SJSA1 (cell line): Measurements from ENCODE around the gene APBB2. TPM values are rescaled to one million over a fixed set of nuclear protein-coding genes. Genes with fewer than 3 reads are reported as not detected.

ENCODE experiments used
- DNase-seq, 2 experiments: peaks; one replicate each; pipeline ENCODE4 v3.0.0-alpha.2; 2015 to 2020; ENCODE audit warnings: low spot score in 2 of 2, low read depth in 1 of 2
- H3K27ac ChIP-seq: fragments of 250-450 bp; sonication (Bioruptor Pico); 2 replicates; pipeline ENCODE4 v1.5.1; 2020; ENCODE audit warnings: mild to moderate bottlenecking, moderate library complexity
- H3K27me3 ChIP-seq: fragments of 250-450 bp; sonication (Bioruptor Pico); replicated peaks from 2 replicates; pipeline ENCODE4 v1.5.1; 2020; ENCODE audit warnings: mild to moderate bottlenecking, moderate library complexity
- H3K36me3 ChIP-seq: fragments of 250-450 bp; sonication (Bioruptor Pico); 2 replicates; pipeline ENCODE4 v1.5.1; 2020; ENCODE audit warnings: mild to moderate bottlenecking
- H3K4me1 ChIP-seq: fragments of 250-450 bp; sonication (Bioruptor Pico); replicated peaks from 2 replicates; pipeline ENCODE4 v1.6.1; 2021; ENCODE audit warnings: mild to moderate bottlenecking
- H3K4me3 ChIP-seq: fragments of 250-450 bp; sonication (Bioruptor Pico); 2 replicates; pipeline ENCODE4 v1.5.1; 2020; ENCODE audit warnings: mild to moderate bottlenecking
- H3K9me3 ChIP-seq: fragments of 250-450 bp; sonication (Bioruptor Pico); replicated peaks from 2 replicates; pipeline ENCODE4 v1.5.1; 2020; ENCODE audit warnings: mild to moderate bottlenecking
- total RNA-seq: library from RNA; depleted of rRNA; stranded (reverse); fragments of >200 nt; shearing (Covaris generic); gene quantifications from 2 replicates; pipeline ENCODE4 v1.2.3, GENCODE V29; 2014

APBB2 gene
- total RNA-seq, 1 experiment from 2014 or later = 12.9 TPM

GRCh38 chr4:41211951-41212615, 2.3 kb downstream of the APBB2 start:
- H3K27me3 ChIP-seq = no peaks in the 10 kb centered on the region
- no peaks in the 10 kb centered on the region for H3K36me3 ChIP-seq
- peak overlapping the region; percentile 88; the same call in 1 of the 2 replicates for H3K4me3 ChIP-seq
- H3K9me3 ChIP-seq = no peaks in the 10 kb centered on the region
- DNase-seq = no peak
- H3K27ac ChIP-seq = no peak overlapping the region
- H3K4me1 ChIP-seq = peaks cover 23% of the 10 kb centered on the region

- Histone ChIP-seq H3K4me3 (no peak overlapping the region), H3K36me3 (no peaks in the 10 kb centered on the region), H3K4me1 (peaks cover 27% of the 10 kb centered on the region), H3K9me3 (no peaks in the 10 kb centered on the region), H3K27ac (no peak overlapping the region), H3K27me3 (no peaks in the 10 kb centered on the region)
- no peak for DNase-seq
Measured at GRCh38 chr4:41209901-41210300, 4.4 kb downstream of the APBB2 start.

GRCh38 chr4:41209187-41209586, 5.2 kb downstream of the APBB2 start:
- Histone ChIP-seq H3K4me3 (no peak overlapping the region), H3K27ac (no peak overlapping the region), H3K36me3 (no peaks in the 10 kb centered on the region), H3K4me1 (peaks cover 35% of the 10 kb centered on the region), H3K27me3 (no peaks in the 10 kb centered on the region), H3K9me3 (no peaks in the 10 kb centered on the region)
- DNase-seq = no peak

GRCh38 chr4:41207291-41207831, 7.0 kb downstream of the APBB2 start:
- no peaks in the 10 kb centered on the region for H3K27me3 ChIP-seq
- H3K36me3 ChIP-seq = no peaks in the 10 kb centered on the region
- H3K9me3 ChIP-seq = no peaks in the 10 kb centered on the region
- no peak for DNase-seq
- peaks cover 41% of the 10 kb centered on the region for H3K4me1 ChIP-seq
- no peak overlapping the region for H3K27ac ChIP-seq
- H3K4me3 ChIP-seq = no peak overlapping the region

GRCh38 chr4:41205854-41206460, 8.4 kb downstream of the APBB2 start:
- H3K27ac ChIP-seq = no peak overlapping the region

GRCh38 chr4:41205130-41205529, 9.2 kb downstream of the APBB2 start:
- H3K4me1 ChIP-seq = peaks cover 40% of the 10 kb centered on the region
- no peak overlapping the region for H3K4me3 ChIP-seq

More at GRCh38 chr4:41205854-41206460, 8.4 kb downstream of the APBB2 start:
- DNase-seq = no peak
- Histone ChIP-seq H3K4me3 (no peak overlapping the region), H3K27me3 (no peaks in the 10 kb centered on the region), H3K4me1 (peaks cover 40% of the 10 kb centered on the region), H3K9me3 (no peaks in the 10 kb centered on the region), H3K36me3 (no peaks in the 10 kb centered on the region)

GRCh38 chr4:41204400-41204978, 9.9 kb downstream of the APBB2 start:
- Histone ChIP-seq H3K27ac (peak overlapping the region; percentile 46), H3K4me1 (peaks cover 40% of the 10 kb centered on the region), H3K9me3 (no peaks in the 10 kb centered on the region), H3K4me3 (no peak overlapping the region), H3K27me3 (no peaks in the 10 kb centered on the region), H3K36me3 (no peaks in the 10 kb centered on the region)
- peak; percentile 59 to 70 for DNase-seq

More at GRCh38 chr4:41205130-41205529, 9.2 kb downstream of the APBB2 start:
- no peaks in the 10 kb centered on the region for H3K9me3 ChIP-seq
- H3K27ac ChIP-seq = peak overlapping the region; percentile 46
- no peaks in the 10 kb centered on the region for H3K27me3 ChIP-seq
- H3K36me3 ChIP-seq = no peaks in the 10 kb centered on the region
- no peak for DNase-seq

GRCh38 chr4:41203841-41204240, 10.5 kb downstream of the APBB2 start:
- H3K27ac ChIP-seq = peak overlapping the region; percentile 35; the same call in 1 of the 2 replicates
- no peak for DNase-seq
- no peak overlapping the region for H3K4me3 ChIP-seq
- H3K9me3 ChIP-seq = no peaks in the 10 kb centered on the region
- no peaks in the 10 kb centered on the region for H3K36me3 ChIP-seq
- peaks cover 38% of the 10 kb centered on the region for H3K4me1 ChIP-seq
- H3K27me3 ChIP-seq = no peaks in the 10 kb centered on the region

- Histone ChIP-seq H3K9me3 (no peaks in the 10 kb centered on the region), H3K4me3 (no peak overlapping the region), H3K27ac (peak overlapping the region; percentile 35; the same call in 1 of the 2 replicates), H3K4me1 (peaks cover 29% of the 10 kb centered on the region), H3K27me3 (no peaks in the 10 kb centered on the region), H3K36me3 (no peaks in the 10 kb centered on the region)
- DNase-seq = no peak
Measured at GRCh38 chr4:41202820-41203568, 11.3 kb downstream of the APBB2 start.

GRCh38 chr4:41202356-41202755, 12.0 kb downstream of the APBB2 start:
- no peak for DNase-seq
- H3K4me3 ChIP-seq = no peak overlapping the region
- no peaks in the 10 kb centered on the region for H3K36me3 ChIP-seq
- H3K27ac ChIP-seq = no peak overlapping the region
- no peaks in the 10 kb centered on the region for H3K27me3 ChIP-seq
- H3K4me1 ChIP-seq = peaks cover 28% of the 10 kb centered on the region
- H3K9me3 ChIP-seq = no peaks in the 10 kb centered on the region

- Histone ChIP-seq H3K27me3 (no peaks in the 10 kb centered on the region), H3K27ac (no peak overlapping the region), H3K4me1 (peaks cover 25% of the 10 kb centered on the region), H3K9me3 (no peaks in the 10 kb centered on the region), H3K36me3 (no peaks in the 10 kb centered on the region), H3K4me3 (no peak overlapping the region)
- no peak for DNase-seq
Measured at GRCh38 chr4:41200486-41201017, 13.8 kb downstream of the APBB2 start.

- Histone ChIP-seq H3K4me1 (peaks cover 18% of the 10 kb centered on the region), H3K4me3 (no peak overlapping the region), H3K36me3 (no peaks in the 10 kb centered on the region), H3K27ac (no peak overlapping the region), H3K9me3 (no peaks in the 10 kb centered on the region), H3K27me3 (no peaks in the 10 kb centered on the region)
- no peak for DNase-seq
Measured at GRCh38 chr4:41199788-41200187, 14.6 kb downstream of the APBB2 start.

- Histone ChIP-seq H3K27me3 (no peaks in the 10 kb centered on the region), H3K9me3 (no peaks in the 10 kb centered on the region), H3K27ac (no peak overlapping the region), H3K4me1 (no peaks in the 10 kb centered on the region; the same call in 1 of the 2 replicates), H3K4me3 (no peak overlapping the region), H3K36me3 (no peaks in the 10 kb centered on the region)
- DNase-seq = no peak
Measured at GRCh38 chr4:41197996-41198395, 16.3 kb downstream of the APBB2 start.
